Measurements from ENCODE around the gene TAX1BP3. TPM values are rescaled to one million over a fixed set of nuclear protein-coding genes. Genes with fewer than 3 reads are reported as not detected.

Gene TAX1BP3
- total and polyA plus RNA-seq, 2 of the 13 experiments (the other 11 are each of a cell fraction or from before 2014, with no cell fraction given): 16.7 to 45.1 TPM

GRCh38 chr17:3712811-3713463 lies 44.6 kb upstream of the TAX1BP3 start (continued):
- TF ChIP-seq TAF1 (CRISPR knock-in tag; IDR thresholded peaks at IDR 0.05) (no peak), REXO4 (CRISPR knock-in tag; IDR thresholded peaks at IDR 0.05; ENCODE audit: borderline replicate concordance) (no peak), MLX (CRISPR knock-in tag; IDR thresholded peaks at IDR 0.05) (no peak)

- no TSS peak for BruUV-seq (replicated peaks)
- POLR2A ChIA-PET: interaction anchor here (0.9 kb wide), 1 partner anchor 12 kb away, joined by 4 read pairs; the partner anchor contains the start of gene HASPIN
- CTCF ChIA-PET (ENCODE audit: low intra/inter-chr PET ratio, low total read pairs): no interaction called here
- H3K9me3 ChIP-seq (ENCODE audit: low read length): no peaks in the 10 kb centered on the region
- H3K4me3 ChIP-seq (replicated peaks in 1 of 3; ENCODE audit: insufficient read depth in 1 of 3, low read depth in 2 of 3, low read length in 3 of 3): no peak overlapping the region
- no peak overlapping the region for H3K9ac ChIP-seq (ENCODE audit: insufficient read depth, low read depth, low read length)
- no peak for ATAC-seq
- H3K4me1 ChIP-seq (ENCODE audit: insufficient read depth, low read length): no peaks in the 10 kb centered on the region
- 91% methylated on average over 5 of the region's 5 CpGs for WGBS (ENCODE audit: low lambda C conversion rate)
- intact Hi-C loops (cut with micrococcal nuclease; ENCODE audit: unreplicated experiment): no loop called here
- peaks cover 3 to 12% of the 10 kb centered on the region in 2 experiments; a peak in 4 of 5 replicates for H3K36me3 ChIP-seq (replicated peaks in 1 of 2; ENCODE audit: control insufficient read depth in 1 of 2, insufficient read depth in 2 of 2, low read length in 2 of 2)
- H3K27ac ChIP-seq (ENCODE audit: extremely low read length, insufficient read depth, low read length): no peak overlapping the region
- H3K79me2 ChIP-seq (ENCODE audit: insufficient read depth, low read length): no peaks in the 10 kb centered on the region
- no peak for FAIRE-seq
- in situ Hi-C loops (cut with HindIII; ENCODE audit: extremely low pct_ligation_motif_present, low pct_unique_long_range_greater_than_20kb): no loop called here
- no peak for DNase-seq (ENCODE audit: low spot score)
- H3K4me2 ChIP-seq (ENCODE audit: low read depth, low read length): no peak overlapping the region
- H4K20me1 ChIP-seq (ENCODE audit: insufficient read depth, low read length): no peaks in the 10 kb centered on the region
- no peaks in the 10 kb centered on the region; a peak in 1 of 5 replicates for H3K27me3 ChIP-seq (ENCODE audit: control insufficient read depth in 1 of 2, insufficient read depth in 2 of 2, low read length in 2 of 2)
- H2AFZ ChIP-seq (ENCODE audit: low read length): no peak overlapping the region
- no peak for TF ChIP-seq TCF7L2 (IDR thresholded peaks at IDR 0.05; ENCODE audit: low read depth, low read length)
- no peak for TF ChIP-seq ZNF790 (CRISPR knock-in tag; IDR thresholded peaks at IDR 0.05; ENCODE audit: borderline replicate concordance)
- TF ChIP-seq SMAD3 (CRISPR knock-in tag; IDR thresholded peaks at IDR 0.05): no peak
- no peak for TF ChIP-seq BHLHE40 (IDR thresholded peaks at IDR 0.05; ENCODE audit: low read length)
- TF ChIP-seq ZNF782 (CRISPR knock-in tag; IDR thresholded peaks at IDR 0.05; ENCODE audit: borderline replicate concordance): no peak
- no peak for TF ChIP-seq FOXP4 (CRISPR knock-in tag; IDR thresholded peaks at IDR 0.05)
- no peak for TF ChIP-seq MAFK (conservative IDR thresholded peaks at IDR 0.05 in 1 of 2, IDR thresholded peaks at IDR 0.05 in 1 of 2; ENCODE audit: low read length in 2 of 2)
- no peak for TF ChIP-seq ZNF326 (CRISPR knock-in tag; IDR thresholded peaks at IDR 0.05; ENCODE audit: borderline replicate concordance)
- TF ChIP-seq ZNF704 (CRISPR knock-in tag; IDR thresholded peaks at IDR 0.05; ENCODE audit: borderline replicate concordance): no peak
- no peak for TF ChIP-seq IRF1 (CRISPR knock-in tag; IDR thresholded peaks at IDR 0.05; ENCODE audit: low read depth)
- no peak for TF ChIP-seq TEAD2 (CRISPR knock-in tag; IDR thresholded peaks at IDR 0.05)
- no peak for TF ChIP-seq ZC3H13 (CRISPR knock-in tag; IDR thresholded peaks at IDR 0.05)
- no peak for TF ChIP-seq THAP8 (CRISPR knock-in tag; IDR thresholded peaks at IDR 0.05; ENCODE audit: borderline replicate concordance)
- no peak for TF ChIP-seq NFIC (IDR thresholded peaks at IDR 0.05; ENCODE audit: low read length)
- TF ChIP-seq MAFG (CRISPR knock-in tag; IDR thresholded peaks at IDR 0.05): no peak
- TF ChIP-seq ZNF891 (CRISPR knock-in tag; IDR thresholded peaks at IDR 0.05): no peak
Observed at GRCh38 chr17:3710951-3711383, 42.6 kb upstream of the TAX1BP3 start.
